A549 (cell line): ENCODE measurements around the gene UPK1A. TPM values are rescaled to one million over a fixed set of nuclear protein-coding genes. Genes with fewer than 3 reads are reported as not detected.

Source experiments
- ATAC-seq, 2 experiments: fragments of 200-7000 bp in 1 of 2; fragments of >200 bp in 1 of 2; cut with Nextera tagmentation in 1 of 2; cut with Tn5 transposase in 1 of 2; 3 replicates each; pipeline versions ENCODE4 v1.8.0 to v1.9.1; 2018 to 2020; ENCODE audit warnings: mild to moderate bottlenecking in 1 of 2, moderate library complexity in 1 of 2
- CTCF ChIA-PET: fragments of 300-600 bp; sonication (Branson Sonifier 250); formaldehyde crosslinking; extraction: SDS; loops from one replicate; lab custom pipeline; 2021; ENCODE audit warnings: antibody characterized with exemption, inconsistent platforms; lab: Yijun Ruan, JAX
- POLR2A ChIA-PET: fragments of 350-600 bp; formaldehyde crosslinking; extraction: SDS; loops from one replicate; lab custom pipeline; 2021; ENCODE audit warnings: antibody characterized with exemption, inconsistent platforms; lab: Yijun Ruan, JAX
- DNase-seq, 2 experiments: peaks; one replicate each; pipeline versions ENCODE4 v3.0.0 to v3.0.0-alpha.2; 2011 to 2016; ENCODE audit warnings: low read depth in 1 of 2, low spot score in 1 of 2
- FAIRE-seq: peaks from 2 replicates; lab custom pipeline; 2011; peaks lifted over from hg19 to GRCh38; lab: Jason Lieb, UNC
- H3K27ac ChIP-seq, 2 experiments: fragments of >200 bp; sonication (Bioruptor Twin); formaldehyde crosslinking; 3 replicates each; pipeline ENCODE4 v1.5.1; 2016 to 2017
- H3K4me1 ChIP-seq: fragments of >200 bp; sonication (Bioruptor Twin); formaldehyde crosslinking; 3 replicates; pipeline ENCODE4 v1.6.1; 2016
- H3K4me2 ChIP-seq: fragments of >200 bp; sonication (Bioruptor Twin); formaldehyde crosslinking; 3 replicates; pipeline ENCODE4 v1.6.1; 2016
- H3K4me3 ChIP-seq: fragments of >200 bp; sonication (Bioruptor Twin); formaldehyde crosslinking; 3 replicates; pipeline ENCODE4 v1.5.1; 2016
- H3K9me3 ChIP-seq: fragments of >200 bp; sonication (Bioruptor Twin); formaldehyde crosslinking; 3 replicates; pipeline ENCODE4 v1.6.1; 2016
- BHLHE40 ChIP-seq: IDR thresholded peaks from 2 replicates; pipeline ENCODE4 v1.6.1; 2012; ENCODE audit warnings: low read depth, low read length, inconsistent platforms
- CHD2 ChIP-seq: fragments of 150-350 bp; IDR thresholded peaks from 2 replicates; pipeline ENCODE4 v1.6.1; 2014; ENCODE audit warnings: low read length; ENCODE audit not compliant: partially characterized antibody
- CHD4 ChIP-seq: fragments of 200-600 bp; sonication (generic); IDR thresholded peaks from 2 replicates; pipeline ENCODE4 v1.6.1; 2016; ENCODE audit warnings: antibody characterized with exemption, mild to moderate bottlenecking, borderline replicate concordance
- E2F6 ChIP-seq: IDR thresholded peaks from 2 replicates; pipeline ENCODE4 v1.6.1; 2012; ENCODE audit warnings: low read depth, borderline replicate concordance
- EHMT2 ChIP-seq: fragments of 200-600 bp; sonication (generic); IDR thresholded peaks from 2 replicates; pipeline ENCODE4 v1.6.1; 2016; ENCODE audit warnings: antibody characterized with exemption, low read depth, mild to moderate bottlenecking, moderate library complexity
- ELK1 ChIP-seq: fragments of 150-350 bp; IDR thresholded peaks from 2 replicates; pipeline ENCODE4 v1.6.1; 2014; ENCODE audit warnings: low read depth, mild to moderate bottlenecking, low read length
- EP300 ChIP-seq, 2 experiments: fragments of >200 bp; sonication (Bioruptor Twin); formaldehyde crosslinking; IDR thresholded peaks; 2 replicates in 1 of 2; 3 replicates in 1 of 2; pipeline ENCODE4 v1.6.1; 2016 to 2017
- FOXS1 ChIP-seq: fragments of 250-450 bp; sonication (Bioruptor Pico); IDR thresholded peaks from 2 replicates; pipeline ENCODE4 v1.5.0; 2020; ENCODE audit warnings: mild to moderate bottlenecking, moderate library complexity
- HDAC2 ChIP-seq: fragments of 200-600 bp; sonication (generic); IDR thresholded peaks from 2 replicates; pipeline ENCODE4 v1.6.1; 2016
- HOXB13 ChIP-seq: fragments of 250-450 bp; sonication (Bioruptor Pico); IDR thresholded peaks from 2 replicates; pipeline ENCODE4 v1.5.0; 2020; ENCODE audit warnings: low read depth, mild to moderate bottlenecking, moderate library complexity
- HOXB5 ChIP-seq: fragments of 250-450 bp; sonication (Bioruptor Pico); IDR thresholded peaks from 2 replicates; pipeline ENCODE4 v1.5.0; 2020; ENCODE audit warnings: mild to moderate bottlenecking, moderate library complexity
- JUN ChIP-seq, 2 experiments: fragments of >200 bp; sonication (Bioruptor Twin); formaldehyde crosslinking; IDR thresholded peaks; 2 replicates in 1 of 2; 3 replicates in 1 of 2; pipeline ENCODE4 v1.6.1; 2016 to 2017
- JUNB ChIP-seq: fragments of >200 bp; sonication (Bioruptor Twin); formaldehyde crosslinking; IDR thresholded peaks from 2 replicates; pipeline ENCODE4 v1.6.1; 2016
- KDM1A ChIP-seq: fragments of 200-600 bp; sonication (generic); IDR thresholded peaks from 2 replicates; pipeline ENCODE4 v1.6.1; 2016; ENCODE audit warnings: low read depth, mild to moderate bottlenecking
- KDM5A ChIP-seq: fragments of 200-600 bp; sonication (generic); IDR thresholded peaks from 2 replicates; pipeline ENCODE4 v1.6.1; 2016; ENCODE audit warnings: antibody characterized with exemption, mild to moderate bottlenecking
- NFE2L2 ChIP-seq: fragments of 150-350 bp; conservative IDR thresholded peaks from 2 replicates; pipeline ENCODE4 v1.6.1; 2014; ENCODE audit warnings: low read length
- NPAS2 ChIP-seq: fragments of 250-450 bp; sonication (Bioruptor Pico); IDR thresholded peaks from 2 replicates; pipeline ENCODE4 v1.8.0; 2022; ENCODE audit warnings: mild to moderate bottlenecking, moderate library complexity, borderline replicate concordance
- NR3C1 ChIP-seq: fragments of >200 bp; sonication (Bioruptor Twin); formaldehyde crosslinking; IDR thresholded peaks from 3 replicates; pipeline ENCODE4 v1.6.1; 2017
- PHF8 ChIP-seq: fragments of 200-600 bp; sonication (generic); IDR thresholded peaks from 2 replicates; pipeline ENCODE4 v1.6.1; 2016; ENCODE audit warnings: low read depth, mild to moderate bottlenecking, antibody characterized with exemption, moderate library complexity, borderline replicate concordance
- RARB ChIP-seq: fragments of 250-450 bp; sonication (Bioruptor Pico); IDR thresholded peaks from 2 replicates; pipeline ENCODE4 v1.8.0; 2021; ENCODE audit warnings: mild to moderate bottlenecking, moderate library complexity
- RCOR1 ChIP-seq: fragments of 150-350 bp; IDR thresholded peaks from 2 replicates; pipeline ENCODE4 v1.6.1; 2014; ENCODE audit warnings: antibody characterized with exemption, low read length, low read depth
- REST ChIP-seq: fragments of 200-600 bp; sonication (generic); IDR thresholded peaks from 2 replicates; pipeline ENCODE4 v1.6.1; 2016; ENCODE audit warnings: antibody characterized with exemption, mild to moderate bottlenecking, moderate library complexity
- RFX5 ChIP-seq: fragments of 450-650 bp; IDR thresholded peaks from 2 replicates; pipeline ENCODE4 v1.7.1; 2014; ENCODE audit warnings: antibody characterized with exemption, mild to moderate bottlenecking, moderate library complexity
- RNF2 ChIP-seq: fragments of 200-600 bp; sonication (generic); IDR thresholded peaks from 2 replicates; pipeline ENCODE4 v1.6.1; 2016; ENCODE audit warnings: low read depth, mild to moderate bottlenecking, antibody characterized with exemption, moderate library complexity, borderline replicate concordance
- SREBF2 ChIP-seq: fragments of 450-650 bp; IDR thresholded peaks from 2 replicates; pipeline ENCODE4 v1.6.1; 2014; ENCODE audit warnings: mild to moderate bottlenecking, moderate library complexity
- USF2 ChIP-seq: fragments of 450-650 bp; IDR thresholded peaks from 2 replicates; pipeline ENCODE4 v1.6.1; 2014; ENCODE audit warnings: antibody characterized with exemption
- ZSCAN20 ChIP-seq: fragments of 250-450 bp; sonication (Bioruptor Pico); IDR thresholded peaks from 2 replicates; pipeline ENCODE4 v1.8.0; 2022; ENCODE audit warnings: mild to moderate bottlenecking, moderate library complexity
- WGBS: methylation state at CpG from one replicate; pipeline ENCODE4 v1.1.6; 2017; ENCODE audit errors: missing lambda C conversion rate; 5-methylcytosine and 5-hydroxymethylcytosine counted together
- polyA plus RNA-seq, 4 experiments: library from polyadenylated mRNA; depleted of rRNA in 3 of 4; stranded (reverse); fragments of >200 nt; fragmentation: RNase III in 1 of 4; extraction: RNeasy Plus Mini Kit Qiagen cat#74134 plus additional on column Dnase treatment in 1 of 4; gene quantifications; 2 replicates in 3 of 4; 3 replicates in 1 of 4; pipeline ENCODE4 v1.2.3, GENCODE V29; 2011 to 2017
- TF ChIP-seq, protein P1 (sequence below): IDR thresholded peaks from 2 replicates; pipeline ENCODE4 v1.6.1; 2012
- TF ChIP-seq, protein P2 (sequence below): fragments of >200 bp; sonication (Bioruptor Twin); formaldehyde crosslinking; IDR thresholded peaks from 2 replicates; pipeline ENCODE4 v1.6.1; 2016
- TF ChIP-seq, protein P3 (sequence below): fragments of 250-450 bp; sonication (Bioruptor Pico); IDR thresholded peaks from 2 replicates; pipeline ENCODE4 v1.5.0; 2021; ENCODE audit warnings: mild to moderate bottlenecking, moderate library complexity, borderline replicate concordance

Gene UPK1A
- polyA plus RNA-seq, 2 of the 4 experiments (the other 2 are of a cell fraction) = 0.44 to 0.78 TPM

DNA sequence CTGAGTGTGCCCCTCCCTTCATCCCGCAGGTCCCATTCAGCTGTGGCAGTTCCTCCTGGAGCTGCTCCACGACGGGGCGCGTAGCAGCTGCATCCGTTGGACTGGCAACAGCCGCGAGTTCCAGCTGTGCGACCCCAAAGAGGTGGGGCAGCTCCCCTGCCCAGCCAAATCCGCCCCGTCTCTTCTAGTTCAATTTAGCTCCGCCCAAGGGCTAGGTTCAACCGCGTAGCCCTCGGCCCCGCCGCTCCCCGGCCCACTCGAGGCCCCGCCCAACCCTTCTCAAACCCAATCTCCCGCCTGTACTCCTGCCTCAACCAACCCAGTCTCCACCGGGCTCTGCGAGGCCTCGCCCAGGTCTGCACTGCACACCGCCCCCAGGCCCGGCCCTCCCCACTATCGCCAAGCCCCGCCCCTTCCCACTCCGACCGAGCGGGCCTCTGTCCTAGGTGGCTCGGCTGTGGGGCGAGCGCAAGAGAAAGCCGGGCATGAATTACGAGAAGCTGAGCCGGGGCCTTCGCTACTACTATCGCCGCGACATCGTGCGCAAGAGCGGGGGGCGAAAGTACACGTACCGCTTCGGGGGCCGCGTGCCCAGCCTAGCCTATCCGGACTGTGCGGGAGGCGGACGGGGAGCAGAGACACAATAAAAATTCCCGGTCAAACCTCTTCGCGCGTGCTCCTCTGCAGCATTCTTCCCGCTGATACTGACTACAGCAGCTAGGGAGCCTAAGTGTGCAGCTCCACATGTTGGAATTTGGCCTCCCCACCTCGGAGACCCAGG, 21.9 kb upstream of the UPK1A start:
- ChIA-PET CTCF (interaction anchor here (0.6 to 4.2 kb wide), 16 partner anchors 10 to 323 kb away, joined by 3 to 28 read pairs (median 4); partner anchors contain the start of genes HAUS5 and RBM42), POLR2A (interaction anchor here (0.5 to 2.2 kb wide), 12 partner anchors 10 to 409 kb away, joined by 3 to 10 read pairs (median 4); partner anchors contain the start of genes HAUS5, LIN37, PSENEN and RBM42)
- DNase-seq (peak; percentile 99 to 100), ATAC-seq (peak; percentile 72 to 90), FAIRE-seq (peak; percentile 67)
- peak overlapping the region; percentile 98 for H3K4me2 ChIP-seq
- peak overlapping the region; percentile 75 to 89 for H3K27ac ChIP-seq
- H3K9me3 ChIP-seq = no peaks in the 10 kb centered on the region
- WGBS = 2% methylated on average over 54 of the region's 60 CpGs
- H3K4me3 ChIP-seq = peak overlapping the region; percentile 61
- H3K4me1 ChIP-seq = peaks cover 22% of the 10 kb centered on the region
- TF ChIP-seq ELK1 (no peak), NR3C1 (no peak), EHMT2 (no peak), BHLHE40 (no peak), PHF8 (0 out of 2 replicates have a peak, but pooled peaks have one; percentile 47), RNF2 (peak; percentile 45; the same call in 1 of the 2 replicates), CHD2 (no peak), EP300 (IDR thresholded peaks at IDR 0.05) (no peak), JUN (IDR thresholded peaks at IDR 0.05) (peak in 1 of 2 experiments; percentile 23; a peak in 1 of 5 replicates), NPAS2 (CRISPR knock-in tag) (no peak), SREBF2 (no peak), CHD4 (no peak), FOXS1 (no peak), NFE2L2 (no peak), KDM5A (no peak), HOXB5 (peak; percentile 58; the same call in 1 of the 2 replicates), RARB (CRISPR knock-in tag) (no peak), RFX5 (no peak), REST (peak; percentile 46; the same call in 1 of the 2 replicates), RCOR1 (no peak), JUNB (no peak), KDM1A (no peak), E2F6 (peak; percentile 67; the same call in 1 of the 2 replicates), ZSCAN20 (CRISPR knock-in tag) (no peak), HDAC2 (no peak), USF2 (peak; percentile 76), HOXB13 (CRISPR knock-in tag) (no peak)
- TF ChIP-seq, protein P1, sequence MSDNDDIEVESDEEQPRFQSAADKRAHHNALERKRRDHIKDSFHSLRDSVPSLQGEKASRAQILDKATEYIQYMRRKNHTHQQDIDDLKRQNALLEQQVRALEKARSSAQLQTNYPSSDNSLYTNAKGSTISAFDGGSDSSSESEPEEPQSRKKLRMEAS = peak; percentile 80
- TF ChIP-seq, protein P2, sequence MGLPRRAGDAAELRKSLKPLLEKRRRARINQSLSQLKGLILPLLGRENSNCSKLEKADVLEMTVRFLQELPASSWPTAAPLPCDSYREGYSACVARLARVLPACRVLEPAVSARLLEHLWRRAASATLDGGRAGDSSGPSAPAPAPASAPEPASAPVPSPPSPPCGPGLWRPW = no peak
- TF ChIP-seq, protein P3, sequence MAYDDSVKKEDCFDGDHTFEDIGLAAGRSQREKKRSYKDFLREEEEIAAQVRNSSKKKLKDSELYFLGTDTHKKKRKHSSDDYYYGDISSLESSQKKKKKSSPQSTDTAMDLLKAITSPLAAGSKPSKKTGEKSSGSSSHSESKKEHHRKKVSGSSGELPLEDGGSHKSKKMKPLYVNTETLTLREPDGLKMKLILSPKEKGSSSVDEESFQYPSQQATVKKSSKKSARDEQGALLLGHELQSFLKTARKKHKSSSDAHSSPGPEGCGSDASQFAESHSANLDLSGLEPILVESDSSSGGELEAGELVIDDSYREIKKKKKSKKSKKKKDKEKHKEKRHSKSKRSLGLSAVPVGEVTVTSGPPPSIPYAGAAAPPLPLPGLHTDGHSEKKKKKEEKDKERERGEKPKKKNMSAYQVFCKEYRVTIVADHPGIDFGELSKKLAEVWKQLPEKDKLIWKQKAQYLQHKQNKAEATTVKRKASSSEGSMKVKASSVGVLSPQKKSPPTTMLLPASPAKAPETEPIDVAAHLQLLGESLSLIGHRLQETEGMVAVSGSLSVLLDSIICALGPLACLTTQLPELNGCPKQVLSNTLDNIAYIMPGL (CRISPR knock-in tag) = no peak
